Neural cell (in vitro differentiated cells): Measurements from ENCODE around the gene TBX20. TPM values are rescaled to one million over a fixed set of nuclear protein-coding genes. Genes with fewer than 3 reads are reported as not detected.
"Not testable (repeated sequence)": the region's sequence is repeated elsewhere in the genome, so short reads cannot be mapped to it uniquely, and the experiment has no call there.

ENCODE experiments used
- H2AFZ ChIP-seq: fragments of 200-600, 300-800 bp; sonication (generic), shearing (Covaris generic); 2 replicates; pipeline ENCODE4 v1.6.0; 2014; ENCODE audit warnings: low read depth, mild to moderate bottlenecking, antibody characterized with exemption, low read length, moderate library complexity
- H3F3A ChIP-seq: fragments of 200-600 bp; shearing (Covaris generic); 2 replicates; pipeline ENCODE4 v1.6.1; 2016; ENCODE audit warnings: mild to moderate bottlenecking, moderate library complexity, mixed read lengths, antibody characterized with exemption, low read length; ENCODE audit not compliant: insufficient read depth, poor library complexity, severe bottlenecking
- H3K27ac ChIP-seq: fragments of 200-600, 300-800 bp; sonication (generic), shearing (Covaris generic); 2 replicates; pipeline ENCODE4 v1.5.1; 2014; ENCODE audit warnings: mild to moderate bottlenecking, low read length, moderate library complexity
- H3K27me3 ChIP-seq: fragments of 300-800, 200-600 bp; sonication (generic), shearing (Covaris generic); 2 replicates; pipeline ENCODE4 v1.6.0; 2014; ENCODE audit warnings: mild to moderate bottlenecking, low read depth, low read length, moderate library complexity; ENCODE audit not compliant: insufficient read depth
- H3K36me3 ChIP-seq: fragments of 300-800, 200-600 bp; sonication (generic), shearing (Covaris generic); 2 replicates; pipeline ENCODE4 v1.5.1; 2014; ENCODE audit warnings: mild to moderate bottlenecking, antibody characterized with exemption, low read length, moderate library complexity; ENCODE audit not compliant: insufficient read depth
- H3K4me2 ChIP-seq: fragments of 300-800, 200-600 bp; sonication (generic), shearing (Covaris generic); 2 replicates; pipeline ENCODE4 v1.6.0; 2014; ENCODE audit warnings: mild to moderate bottlenecking, low read length
- H3K4me3 ChIP-seq: fragments of 300-800, 200-600 bp; sonication (generic), shearing (Covaris generic); 2 replicates; pipeline ENCODE4 v1.5.1; 2014; ENCODE audit warnings: mild to moderate bottlenecking, low read length, moderate library complexity
- H3K79me2 ChIP-seq: fragments of 200-600 bp; shearing (Covaris generic); replicated peaks from 2 replicates; pipeline ENCODE4 v1.6.0; 2014; ENCODE audit warnings: mild to moderate bottlenecking, low read length, moderate library complexity; ENCODE audit not compliant: insufficient read depth
- H3K9ac ChIP-seq: fragments of 300-800, 200-600 bp; sonication (generic), shearing (Covaris generic); 2 replicates; pipeline ENCODE4 v1.6.1; 2016; ENCODE audit warnings: mild to moderate bottlenecking, low read length, mixed read lengths
- H3K9me2 ChIP-seq: fragments of 200-600 bp; shearing (Covaris generic); 2 replicates; pipeline ENCODE4 v1.6.1; 2016; ENCODE audit warnings: mild to moderate bottlenecking, low read length, mixed read lengths; ENCODE audit not compliant: insufficient read depth
- H3K9me3 ChIP-seq: fragments of 200-600, 300-800 bp; sonication (generic), shearing (Covaris generic); 2 replicates; pipeline ENCODE4 v1.6.1; 2016; ENCODE audit warnings: mild to moderate bottlenecking, mixed run types, low read length, moderate library complexity, mixed read lengths
- H4K20me1 ChIP-seq: fragments of 200-600 bp; shearing (Covaris generic); 2 replicates; pipeline ENCODE4 v1.6.1; 2016; ENCODE audit warnings: mild to moderate bottlenecking, mixed run types; ENCODE audit not compliant: insufficient read depth
- polyA plus RNA-seq: library from polyadenylated mRNA; depleted of rRNA; stranded (reverse); fragments of >200 nt; gene quantifications from 2 replicates; pipeline ENCODE4 v1.2.3, GENCODE V29; 2014

The TBX20 gene
- polyA plus RNA-seq, 1 donor from 2014 or later, result not detected

GRCh38 chr7:35228496-35229051 is 25.3 kb downstream of the TBX20 start:
- not testable (repeated sequence) for H3F3A ChIP-seq, H3K4me2 ChIP-seq, H3K9me2 ChIP-seq, H3K79me2 ChIP-seq, H4K20me1 ChIP-seq, H3K27me3 ChIP-seq, H3K9ac ChIP-seq, H3K36me3 ChIP-seq, H3K9me3 ChIP-seq, H3K4me3 ChIP-seq, H3K27ac ChIP-seq, H2AFZ ChIP-seq

DNA sequence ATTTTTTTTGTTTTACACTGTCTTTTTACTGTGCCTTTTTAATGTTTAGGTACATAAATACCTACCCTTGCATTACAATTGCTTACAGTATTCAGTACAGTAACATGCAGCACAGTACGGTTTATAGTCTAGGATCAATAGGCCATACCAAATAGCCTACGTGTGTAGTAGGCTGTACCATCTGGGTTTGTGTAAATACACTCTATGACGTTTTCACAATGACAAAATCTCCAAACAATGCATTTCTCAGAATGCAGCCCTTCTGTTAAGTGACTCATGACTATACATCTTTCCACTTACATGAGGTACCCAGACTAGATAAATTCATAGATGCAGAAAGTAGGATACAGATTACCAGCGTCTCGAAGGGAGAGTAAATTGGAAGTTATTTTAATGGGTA is 26.5 kb downstream of the TBX20 start:
- H3K79me2 ChIP-seq, result not testable (repeated sequence)

GRCh38 chr7:35222445-35222844 is 31.5 kb downstream of the TBX20 start:
- not testable (repeated sequence) for H3K4me3 ChIP-seq, H3K9me2 ChIP-seq, H3F3A ChIP-seq

More for the DNA sequence above, 26.5 kb downstream of the TBX20 start:
- H3F3A ChIP-seq, H3K27ac ChIP-seq, H3K4me3 ChIP-seq, H3K9me3 ChIP-seq, H3K9me2 ChIP-seq, H3K9ac ChIP-seq, H3K4me2 ChIP-seq, H3K36me3 ChIP-seq, H2AFZ ChIP-seq, H4K20me1 ChIP-seq, H3K27me3 ChIP-seq: not testable (repeated sequence)

GRCh38 chr7:35220176-35220575 is 33.7 kb downstream of the TBX20 start:
- not testable (repeated sequence) for H3K9ac ChIP-seq, H3K36me3 ChIP-seq, H2AFZ ChIP-seq, H3K9me3 ChIP-seq, H3K4me3 ChIP-seq, H3K79me2 ChIP-seq, H3K27ac ChIP-seq, H3K9me2 ChIP-seq, H3K27me3 ChIP-seq, H3F3A ChIP-seq, H4K20me1 ChIP-seq, H3K4me2 ChIP-seq

More at GRCh38 chr7:35222445-35222844, 31.5 kb downstream of the TBX20 start:
- not testable (repeated sequence) for H3K27me3 ChIP-seq, H3K4me2 ChIP-seq, H2AFZ ChIP-seq, H3K9me3 ChIP-seq, H3K79me2 ChIP-seq, H3K36me3 ChIP-seq, H3K27ac ChIP-seq, H3K9ac ChIP-seq, H4K20me1 ChIP-seq

GRCh38 chr7:35216033-35216432 is 37.9 kb downstream of the TBX20 start:
- not testable (repeated sequence) for H3F3A ChIP-seq, H3K27me3 ChIP-seq, H3K9me2 ChIP-seq, H3K4me2 ChIP-seq, H2AFZ ChIP-seq, H3K36me3 ChIP-seq, H3K27ac ChIP-seq, H3K79me2 ChIP-seq, H3K4me3 ChIP-seq, H4K20me1 ChIP-seq, H3K9me3 ChIP-seq, H3K9ac ChIP-seq

DNA sequence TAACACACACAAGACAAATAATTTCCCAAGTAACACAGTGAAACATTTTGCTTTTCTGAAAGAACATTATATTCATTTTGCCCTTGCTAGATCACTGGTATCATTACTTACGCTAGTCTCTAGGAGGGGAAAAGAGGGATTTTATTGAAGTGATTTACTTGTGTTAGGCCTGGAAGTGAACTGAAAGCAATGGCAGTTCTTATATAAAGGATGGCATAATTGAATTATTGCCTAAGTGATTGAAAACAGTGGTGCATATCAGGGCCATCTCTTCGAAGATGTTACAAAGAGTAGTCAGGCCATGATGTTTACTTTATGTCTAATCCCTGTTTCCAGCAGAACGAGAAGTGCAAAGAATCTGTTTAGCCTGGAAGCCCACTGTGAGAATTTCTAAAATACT is 38.8 kb downstream of the TBX20 start:
- H3F3A ChIP-seq, H3K27me3 ChIP-seq, H3K27ac ChIP-seq, H3K4me2 ChIP-seq, H3K79me2 ChIP-seq, H3K4me3 ChIP-seq, H3K9ac ChIP-seq, H3K9me2 ChIP-seq, H3K36me3 ChIP-seq, H3K9me3 ChIP-seq, H4K20me1 ChIP-seq, H2AFZ ChIP-seq: not testable (repeated sequence)

DNA sequence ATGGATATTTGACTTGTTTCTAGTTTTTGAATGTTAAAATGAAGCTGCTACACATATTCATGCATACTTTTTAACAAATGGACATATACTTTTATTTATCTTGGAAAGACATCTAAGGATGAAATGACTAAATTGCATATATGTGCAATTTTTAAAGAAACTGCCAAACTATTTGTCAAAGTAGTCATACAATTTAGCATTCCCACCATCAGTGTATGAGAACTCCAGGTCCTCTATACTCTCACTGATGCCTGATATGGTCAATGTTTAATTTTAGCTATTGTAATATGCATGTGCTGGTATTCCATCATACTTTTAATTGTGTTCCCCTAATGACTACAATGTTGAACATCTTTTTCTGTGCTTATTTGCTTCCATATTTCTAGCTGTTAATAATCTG is 47.0 kb downstream of the TBX20 start:
- H3K79me2 ChIP-seq, H3K9ac ChIP-seq, H3K9me2 ChIP-seq, H3K9me3 ChIP-seq, H2AFZ ChIP-seq, H3K27me3 ChIP-seq, H3K4me2 ChIP-seq, H3K36me3 ChIP-seq, H3F3A ChIP-seq, H3K4me3 ChIP-seq, H4K20me1 ChIP-seq, H3K27ac ChIP-seq: not testable (repeated sequence)

- H3K9me2 ChIP-seq, H3K9ac ChIP-seq, H3K36me3 ChIP-seq, H3F3A ChIP-seq, H3K79me2 ChIP-seq, H3K27ac ChIP-seq, H2AFZ ChIP-seq, H3K4me2 ChIP-seq, H3K27me3 ChIP-seq, H4K20me1 ChIP-seq, H3K9me3 ChIP-seq, H3K4me3 ChIP-seq: not testable (repeated sequence)
Measured at GRCh38 chr7:35204850-35205249, 49.0 kb downstream of the TBX20 start.
